GM12874 (cell line): ENCODE results near the gene SCGB1C2.

Experiments
- TF ChIP-seq, protein P1 (sequence below): IDR thresholded peaks from 2 replicates; pipeline ENCODE4 v1.5.1; 2011; ENCODE audit warnings: low read depth, mild to moderate bottlenecking, control low read depth, low read length, moderate library complexity; ENCODE audit not compliant: insufficient read depth

The SCGB1C2 gene

DNA sequence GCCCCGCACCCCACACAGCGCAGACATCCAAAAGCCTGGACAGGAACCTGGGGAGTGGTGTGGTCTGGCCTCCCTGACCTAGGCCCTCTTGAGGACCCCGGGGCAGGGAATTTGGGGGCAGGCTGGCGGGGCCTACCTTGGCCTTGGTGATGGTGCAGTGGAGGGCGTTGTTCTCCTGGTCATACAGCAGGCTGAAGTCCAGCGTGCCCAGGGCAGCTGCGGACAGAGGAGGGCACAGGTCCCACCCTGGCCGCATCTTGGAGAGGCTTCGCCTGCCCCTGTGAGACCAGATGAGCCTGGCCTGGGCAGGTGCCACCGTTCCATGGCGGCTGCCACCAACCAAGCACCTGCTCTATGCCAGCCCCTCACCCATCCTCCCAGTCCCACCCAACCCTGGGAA lies 35.0 kb downstream of the SCGB1C2 start:
- TF ChIP-seq, protein P1, sequence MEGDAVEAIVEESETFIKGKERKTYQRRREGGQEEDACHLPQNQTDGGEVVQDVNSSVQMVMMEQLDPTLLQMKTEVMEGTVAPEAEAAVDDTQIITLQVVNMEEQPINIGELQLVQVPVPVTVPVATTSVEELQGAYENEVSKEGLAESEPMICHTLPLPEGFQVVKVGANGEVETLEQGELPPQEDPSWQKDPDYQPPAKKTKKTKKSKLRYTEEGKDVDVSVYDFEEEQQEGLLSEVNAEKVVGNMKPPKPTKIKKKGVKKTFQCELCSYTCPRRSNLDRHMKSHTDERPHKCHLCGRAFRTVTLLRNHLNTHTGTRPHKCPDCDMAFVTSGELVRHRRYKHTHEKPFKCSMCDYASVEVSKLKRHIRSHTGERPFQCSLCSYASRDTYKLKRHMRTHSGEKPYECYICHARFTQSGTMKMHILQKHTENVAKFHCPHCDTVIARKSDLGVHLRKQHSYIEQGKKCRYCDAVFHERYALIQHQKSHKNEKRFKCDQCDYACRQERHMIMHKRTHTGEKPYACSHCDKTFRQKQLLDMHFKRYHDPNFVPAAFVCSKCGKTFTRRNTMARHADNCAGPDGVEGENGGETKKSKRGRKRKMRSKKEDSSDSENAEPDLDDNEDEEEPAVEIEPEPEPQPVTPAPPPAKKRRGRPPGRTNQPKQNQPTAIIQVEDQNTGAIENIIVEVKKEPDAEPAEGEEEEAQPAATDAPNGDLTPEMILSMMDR, result no peak

DNA sequence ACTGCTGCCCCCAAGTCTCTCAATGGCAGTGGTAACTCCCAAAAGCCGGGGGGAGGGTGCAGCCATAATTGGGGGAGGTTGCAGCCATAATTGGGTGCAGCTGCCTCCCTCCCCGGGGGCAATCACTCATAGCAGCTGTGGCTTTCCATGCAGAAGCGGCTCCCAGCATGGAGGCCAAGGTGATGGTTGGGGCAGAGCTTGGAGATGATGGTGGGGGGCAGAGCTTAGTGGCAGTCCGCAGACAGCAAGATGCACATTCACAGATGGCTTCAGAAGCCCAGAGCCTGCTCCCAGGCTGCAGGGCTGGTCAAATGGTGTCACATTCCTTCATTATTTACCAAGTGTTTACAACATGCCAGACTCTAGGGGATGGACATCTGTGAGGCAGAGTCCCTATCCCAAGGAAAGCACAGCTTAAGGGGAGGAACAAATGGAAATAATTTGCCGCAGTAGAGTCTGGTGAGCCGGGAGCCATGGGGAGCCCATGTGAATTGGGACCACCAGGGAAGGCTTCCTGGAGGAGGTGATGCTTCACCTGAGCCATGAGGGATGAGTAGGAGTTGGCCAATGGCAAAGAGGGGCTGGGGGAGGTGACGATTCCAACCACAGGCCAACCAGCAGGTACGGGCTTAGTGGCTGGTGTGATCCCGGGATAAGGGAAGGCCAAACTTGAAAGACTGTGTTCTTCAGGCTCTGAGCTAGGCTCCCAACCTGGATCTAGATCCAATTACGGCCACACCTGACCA lies 36.0 kb downstream of the SCGB1C2 start:
- TF ChIP-seq, protein P1, result no peak

DNA sequence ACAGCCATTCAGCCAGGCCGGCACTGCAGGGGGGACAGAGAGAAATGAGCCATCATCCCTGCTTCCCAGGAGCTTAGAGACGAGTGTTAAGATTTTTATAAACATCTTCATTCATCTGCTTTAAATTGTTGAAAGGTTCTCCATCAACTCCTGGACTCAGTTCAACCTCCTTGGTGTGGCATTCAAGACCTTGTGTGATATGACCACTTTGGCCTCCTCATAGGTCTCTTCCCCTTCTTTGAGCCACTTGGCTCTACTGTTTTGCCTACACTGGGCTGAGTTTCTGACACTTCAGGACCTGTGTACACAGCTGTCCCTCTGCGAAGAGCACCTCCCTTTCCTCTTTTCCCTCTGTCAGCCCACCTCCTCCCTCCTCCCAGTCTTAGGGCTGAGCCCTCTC lies 39.8 kb downstream of the SCGB1C2 start:
- TF ChIP-seq, protein P1, result no peak

DNA sequence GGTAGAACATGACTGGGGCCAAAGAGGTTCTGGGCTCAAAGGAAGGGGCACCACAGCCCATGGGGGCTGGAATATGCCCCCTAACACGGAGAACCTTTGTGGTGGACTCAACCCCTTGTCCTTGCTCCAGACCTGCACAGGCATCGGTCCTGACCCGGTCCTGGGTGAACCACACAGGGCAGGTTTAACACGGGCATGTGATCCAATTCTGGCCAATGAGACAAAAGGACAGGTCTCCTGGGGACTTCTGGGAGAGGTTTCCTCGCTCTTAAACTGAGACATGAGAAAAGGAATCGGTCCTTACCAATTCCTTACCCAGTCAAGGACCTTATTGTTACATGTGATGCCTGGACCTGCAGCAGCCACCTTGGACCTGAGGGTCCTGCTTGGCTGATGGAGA lies 40.4 kb downstream of the SCGB1C2 start:
- TF ChIP-seq, protein P1, result no peak

DNA sequence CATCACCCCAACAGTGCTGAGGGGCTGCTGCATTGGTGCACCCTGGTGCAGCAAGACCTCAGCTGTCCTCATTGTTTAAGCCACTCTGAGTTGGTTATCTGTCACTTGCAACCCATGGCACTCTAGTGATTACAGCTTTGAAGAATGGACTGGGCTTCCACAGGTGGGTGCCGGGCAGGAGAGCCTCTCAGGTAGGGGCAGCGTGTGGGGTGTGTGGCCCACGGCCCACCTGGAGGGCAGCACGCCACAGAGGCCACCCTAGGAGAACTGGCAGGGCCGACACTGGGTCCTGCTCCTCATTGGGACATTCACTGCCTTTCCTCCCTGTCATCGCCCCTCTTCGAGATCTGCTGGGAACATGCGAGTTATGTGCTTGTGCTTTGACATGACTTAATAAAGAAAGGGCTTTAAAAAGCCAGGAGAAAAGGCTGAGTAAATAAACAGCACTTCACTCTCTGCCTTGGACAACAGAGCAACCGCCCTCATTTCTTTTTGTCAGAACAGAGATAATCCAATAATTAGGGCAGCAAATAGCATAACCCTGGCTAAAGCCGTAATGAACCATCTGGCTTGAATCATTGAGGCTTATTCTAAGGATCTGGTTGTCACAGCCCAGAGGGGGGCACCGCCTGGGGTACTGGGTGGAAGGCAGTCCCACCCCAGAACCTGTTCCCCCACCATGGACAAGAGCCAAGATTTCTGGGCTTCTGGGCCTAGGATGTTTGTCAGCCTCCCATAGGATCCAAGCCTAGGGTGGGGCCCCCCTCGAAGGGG lies 41.1 kb downstream of the SCGB1C2 start:
- TF ChIP-seq, protein P1, result no peak

DNA sequence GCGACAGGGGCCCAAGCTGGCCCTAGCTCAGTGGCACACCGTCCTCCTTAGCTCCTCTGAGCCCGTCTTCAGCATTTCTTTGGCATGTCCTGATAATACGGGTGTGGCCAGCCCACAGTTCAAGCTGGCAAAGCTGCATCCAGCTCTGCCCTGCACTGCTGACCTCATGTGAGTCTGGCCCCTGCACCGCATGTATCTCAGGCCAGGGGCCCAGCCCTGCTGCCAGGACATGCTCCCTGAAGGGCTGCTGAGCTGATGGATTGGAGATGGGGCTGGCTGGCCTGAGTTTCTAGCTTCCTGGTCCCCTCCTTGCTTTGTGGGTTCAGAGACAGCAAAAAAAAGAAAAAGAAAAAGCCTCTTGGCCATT lies 41.7 kb downstream of the SCGB1C2 start:
- TF ChIP-seq, protein P1, result no peak

DNA sequence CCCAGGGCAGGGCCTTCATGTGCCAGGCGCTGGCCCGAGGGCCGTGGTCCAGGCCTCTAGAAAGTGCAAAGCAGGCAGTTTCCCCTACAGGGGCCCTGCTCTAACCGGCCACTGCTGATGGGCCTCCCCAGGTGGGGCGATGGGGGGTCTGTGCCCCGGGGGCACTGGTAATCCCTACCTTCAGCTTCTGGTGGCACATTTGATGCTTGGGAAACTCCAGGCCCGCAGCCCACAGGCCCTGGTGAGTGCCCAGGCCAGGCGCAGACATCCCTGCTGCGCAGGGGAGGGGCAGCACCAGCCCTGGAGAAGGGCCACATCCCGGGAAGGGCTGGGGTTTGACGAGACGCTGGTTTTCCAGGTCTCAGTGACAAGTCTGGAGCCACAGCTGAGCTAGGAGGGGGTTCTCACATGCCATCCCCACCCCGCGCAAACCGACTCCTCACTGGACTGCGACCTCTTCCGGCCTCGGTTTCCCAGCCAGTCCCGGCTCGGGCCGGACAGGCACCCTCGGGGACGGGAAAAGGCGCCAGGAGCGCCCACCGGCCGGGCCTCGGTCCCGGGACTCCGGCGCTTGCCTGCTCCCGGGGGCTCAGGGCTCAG lies 42.5 kb downstream of the SCGB1C2 start:
- TF ChIP-seq, protein P1, result no peak
